MCF 10A (cell line): Measurements from ENCODE around the gene SIRT7. TPM values are rescaled to one million over a fixed set of nuclear protein-coding genes. Genes with fewer than 3 reads are reported as not detected.

Source experiments
- BruUV-seq: library from RNA; stranded (reverse); fragments of 400-500 nt; replicated peaks from 2 replicates; lab custom pipeline; 2021; lab: Mats Ljungman, UMichigan
- CTCF ChIA-PET: fragments of 300-600 bp; sonication (Branson Sonifier 250); formaldehyde crosslinking; extraction: SDS; loops from one replicate; lab custom pipeline; 2021; ENCODE audit warnings: antibody characterized with exemption, inconsistent platforms; lab: Yijun Ruan, JAX
- POLR2A ChIA-PET: fragments of 300-600, 350-650 bp; sonication (Branson Sonifier 250); formaldehyde crosslinking; extraction: SDS; loops from one replicate; lab custom pipeline; 2020; ENCODE audit warnings: antibody characterized with exemption, inconsistent platforms; lab: Yijun Ruan, JAX
- DNase-seq: peaks from one replicate; pipeline ENCODE4 v3.0.0-alpha.2; 2018; ENCODE audit not compliant: unreplicated experiment
- H3K27ac Mint-ChIP-seq: one replicate; pipeline ENCODE4 v1.8.0; 2022; ENCODE audit warnings: mild to moderate bottlenecking, low read depth, mixed read lengths; ENCODE audit not compliant: unreplicated experiment
- H3K27me3 Mint-ChIP-seq: one replicate; pipeline ENCODE4 v1.8.0; 2022; ENCODE audit warnings: mixed read lengths; ENCODE audit not compliant: insufficient read depth, unreplicated experiment
- H3K36me3 Mint-ChIP-seq: one replicate; pipeline ENCODE4 v1.8.0; 2022; ENCODE audit warnings: mild to moderate bottlenecking, moderate library complexity, mixed read lengths; ENCODE audit not compliant: insufficient read depth, unreplicated experiment
- H3K4me1 Mint-ChIP-seq: one replicate; pipeline ENCODE4 v1.8.0; 2022; ENCODE audit warnings: mixed read lengths; ENCODE audit not compliant: insufficient read depth, unreplicated experiment
- H3K4me3 Mint-ChIP-seq: one replicate; pipeline ENCODE4 v1.8.0; 2022; ENCODE audit warnings: mild to moderate bottlenecking, moderate library complexity, mixed read lengths; ENCODE audit not compliant: unreplicated experiment
- H3K9me3 Mint-ChIP-seq: one replicate; pipeline ENCODE4 v1.8.0; 2022; ENCODE audit warnings: mixed read lengths; ENCODE audit not compliant: unreplicated experiment
- CTCF ChIP-seq: fragments of 200-600 bp; IDR thresholded peaks from one replicate; pipeline ENCODE4 v1.8.0; 2022; ENCODE audit warnings: antibody characterized with exemption, mild to moderate bottlenecking; ENCODE audit not compliant: unreplicated experiment
- intact Hi-C: fragments of 100-400 bp; cut with micrococcal nuclease; formaldehyde crosslinking; loops from 2 replicates; pipeline ENCODE4 v1.14.1; 2022
- total RNA-seq: library from RNA; stranded (reverse); gene quantifications from 2 replicates; pipeline ENCODE4 v1.2.3, GENCODE V29; 2022

SIRT7 gene
- total RNA-seq, 1 experiment from 2014 or later = 36.6 TPM

GRCh38 chr17:81900181-81900820 lies 17.7 kb downstream of the SIRT7 start:
- CTCF ChIA-PET = no interaction called here
- intact Hi-C loops = no loop called here
- no peak for DNase-seq
- H3K4me3 Mint-ChIP-seq = no peak overlapping the region
- peaks cover 16% of the 10 kb centered on the region for H3K4me1 Mint-ChIP-seq
- no peaks in the 10 kb centered on the region for H3K27me3 Mint-ChIP-seq
- H3K9me3 Mint-ChIP-seq = no peaks in the 10 kb centered on the region
- H3K27ac Mint-ChIP-seq = no peak overlapping the region
- no TSS peak for BruUV-seq
- POLR2A ChIA-PET = interaction anchor here (1.0 to 1.3 kb wide), 2 partner anchors 8 to 10 kb away, joined by 3 read pairs; no protein-coding TSS in a partner anchor
- TF ChIP-seq CTCF = no peak
- peaks cover 51% of the 10 kb centered on the region for H3K36me3 Mint-ChIP-seq

- DNase-seq = no peak
- Mint-ChIP-seq H3K27me3 (no peaks in the 10 kb centered on the region), H3K4me3 (no peak overlapping the region), H3K36me3 (peaks cover 58% of the 10 kb centered on the region), H3K9me3 (no peaks in the 10 kb centered on the region), H3K4me1 (peaks cover 16% of the 10 kb centered on the region), H3K27ac (peak overlapping the region; percentile 66)
- no TSS peak for BruUV-seq
- intact Hi-C loops = no loop called here
- ChIA-PET POLR2A (interaction anchor here (0.7 to 2.5 kb wide), 6 partner anchors 8 to 30 kb away, joined by 3 to 14 read pairs (median 4); no protein-coding TSS in a partner anchor), CTCF (no interaction called here)
- no peak for TF ChIP-seq CTCF
Measured at GRCh38 chr17:81899514-81900166, 18.3 kb downstream of the SIRT7 start.

GRCh38 chr17:81898885-81899284 lies 19.1 kb downstream of the SIRT7 start:
- Mint-ChIP-seq H3K9me3 (no peaks in the 10 kb centered on the region), H3K4me1 (peaks cover 16% of the 10 kb centered on the region), H3K27me3 (no peaks in the 10 kb centered on the region), H3K36me3 (peaks cover 62% of the 10 kb centered on the region), H3K4me3 (no peak overlapping the region), H3K27ac (peak overlapping the region; percentile 66)
- DNase-seq = no peak
- ChIA-PET POLR2A (interaction anchor here (0.5 to 2.5 kb wide), 6 partner anchors 13 to 29 kb away, joined by 3 to 14 read pairs (median 4); partner anchors contain the start of gene MAFG), CTCF (no interaction called here)
- intact Hi-C loops = no loop called here
- BruUV-seq = no TSS peak
- TF ChIP-seq CTCF = no peak
